HEK293 (cell line): ENCODE results near the gene RGS7BP.

Experiments
- TCF7L2 ChIP-seq: IDR thresholded peaks from 2 replicates; pipeline ENCODE4 v1.6.1; 2011; ENCODE audit warnings: low read depth, mild to moderate bottlenecking, inconsistent platforms, low read length, moderate library complexity, borderline replicate concordance
- ZBTB17 ChIP-seq: fragments of 450-650 bp; formaldehyde crosslinking; IDR thresholded peaks from 2 replicates; pipeline ENCODE4 v1.5.1; 2016; ENCODE audit warnings: missing biosample characterization, missing genetic modification characterization
- ZNF561 ChIP-seq: fragments of 450-650 bp; IDR thresholded peaks from 2 replicates; pipeline ENCODE4 v1.5.1; 2018; ENCODE audit warnings: missing biosample characterization, missing genetic modification characterization, borderline replicate concordance
- ZNF747 ChIP-seq: fragments of 450-650 bp; formaldehyde crosslinking; IDR thresholded peaks from 2 replicates; pipeline ENCODE4 v1.5.1; 2016; ENCODE audit warnings: missing biosample characterization, missing genetic modification characterization
- ZNF830 ChIP-seq: fragments of 450-650 bp; IDR thresholded peaks from 2 replicates; pipeline ENCODE4 v1.5.0; 2018; ENCODE audit warnings: missing biosample characterization, missing genetic modification characterization, low read depth, mild to moderate bottlenecking, moderate library complexity
- TF ChIP-seq, protein P1 (sequence below): fragments of 450-650 bp; formaldehyde crosslinking; IDR thresholded peaks from 2 replicates; pipeline ENCODE4 v1.5.1; 2016; ENCODE audit warnings: missing biosample characterization, missing genetic modification characterization

DNA sequence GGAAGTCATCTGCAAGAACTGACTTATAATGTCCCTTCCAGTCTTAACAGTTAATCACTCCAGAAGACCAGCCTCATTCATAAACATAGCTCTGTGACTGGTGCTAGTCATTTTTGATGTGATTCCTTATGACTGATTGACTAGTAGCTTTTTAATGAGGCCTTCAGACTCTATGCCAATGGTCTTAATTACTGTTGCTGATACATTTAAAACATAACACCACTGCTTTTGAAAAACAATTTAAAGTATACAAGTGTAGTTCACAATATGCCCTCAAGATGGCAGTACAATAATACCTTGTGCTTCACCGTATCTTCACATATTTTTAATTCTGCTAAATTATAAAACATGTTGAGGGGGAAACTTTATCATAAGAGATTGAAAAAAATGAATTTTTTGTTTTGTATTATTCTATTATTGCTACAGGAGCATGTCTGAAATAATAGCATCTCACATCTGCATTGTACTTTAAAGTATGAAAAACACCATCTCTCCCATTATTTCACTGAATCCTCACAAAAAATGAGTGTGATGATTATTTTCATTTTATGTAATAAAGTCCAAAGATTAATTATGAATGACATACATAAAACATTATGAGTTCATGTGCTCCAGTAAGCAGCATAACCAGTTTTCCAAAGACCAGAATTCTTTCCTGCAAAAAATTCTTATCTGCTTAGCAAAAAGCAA, 129.3 kb downstream of the RGS7BP start:
- TF ChIP-seq ZNF747, result no peak
- no peak for TF ChIP-seq ZNF561 (tag by site-specific recombination)
- TF ChIP-seq, protein P1, sequence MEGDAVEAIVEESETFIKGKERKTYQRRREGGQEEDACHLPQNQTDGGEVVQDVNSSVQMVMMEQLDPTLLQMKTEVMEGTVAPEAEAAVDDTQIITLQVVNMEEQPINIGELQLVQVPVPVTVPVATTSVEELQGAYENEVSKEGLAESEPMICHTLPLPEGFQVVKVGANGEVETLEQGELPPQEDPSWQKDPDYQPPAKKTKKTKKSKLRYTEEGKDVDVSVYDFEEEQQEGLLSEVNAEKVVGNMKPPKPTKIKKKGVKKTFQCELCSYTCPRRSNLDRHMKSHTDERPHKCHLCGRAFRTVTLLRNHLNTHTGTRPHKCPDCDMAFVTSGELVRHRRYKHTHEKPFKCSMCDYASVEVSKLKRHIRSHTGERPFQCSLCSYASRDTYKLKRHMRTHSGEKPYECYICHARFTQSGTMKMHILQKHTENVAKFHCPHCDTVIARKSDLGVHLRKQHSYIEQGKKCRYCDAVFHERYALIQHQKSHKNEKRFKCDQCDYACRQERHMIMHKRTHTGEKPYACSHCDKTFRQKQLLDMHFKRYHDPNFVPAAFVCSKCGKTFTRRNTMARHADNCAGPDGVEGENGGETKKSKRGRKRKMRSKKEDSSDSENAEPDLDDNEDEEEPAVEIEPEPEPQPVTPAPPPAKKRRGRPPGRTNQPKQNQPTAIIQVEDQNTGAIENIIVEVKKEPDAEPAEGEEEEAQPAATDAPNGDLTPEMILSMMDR (tag by site-specific recombination), result peak; percentile 31; the same call in 1 of the 2 replicates
- no peak for TF ChIP-seq ZBTB17
- TF ChIP-seq TCF7L2, result no peak
- TF ChIP-seq ZNF830 (tag by site-specific recombination), result no peak
